Stimulated activated CD4-positive, alpha-beta T cell treated with anti-CD3 and anti-CD28 coated beads, Interleukin-1b, Interleukin-23, amount 100 ng/mL, for 1 hour (primary cell): ENCODE data around the gene YTHDF1.
A peak's percentile ranks its signal among the peaks of the same experiment; 100 is the strongest.
"Not testable (repeated sequence)": the region's sequence is repeated elsewhere in the genome, so short reads cannot be mapped to it uniquely, and the experiment has no call there.

Experiments
- DNase-seq, 2 donors: peaks; one replicate each; pipeline ENCODE4 v3.0.0-alpha.2; 2020; ENCODE audit warnings: low read depth in 2 of 2

Gene YTHDF1

GRCh38 chr20:63216041-63216848 lies at the start of gene YTHDF1:
Gene YTHDF1 (minus strand): TSS chr20:63216131. CDS start chr20:63215892, 239 bp downstream.
- peak; percentile 89 to 90 for DNase-seq

DNA sequence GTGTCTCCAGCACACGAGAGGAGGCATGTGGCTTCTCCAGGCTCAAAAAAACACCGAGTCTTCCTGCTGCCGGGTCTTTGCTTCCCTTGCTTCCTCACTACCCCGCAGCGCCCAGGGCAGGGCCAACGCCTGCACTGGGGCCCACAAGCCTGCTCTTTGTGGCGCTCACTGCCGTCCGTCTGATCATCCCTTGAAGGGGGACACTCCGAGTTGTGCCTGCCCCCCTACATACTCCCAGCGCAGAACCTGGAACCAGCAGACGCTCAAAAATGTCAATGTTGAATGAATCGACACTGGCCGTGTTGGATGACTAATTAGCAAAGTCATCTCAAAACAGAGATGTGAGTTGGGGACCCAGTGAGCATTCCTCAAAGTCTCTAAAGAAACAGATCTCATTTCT lies 48.6 kb upstream of the YTHDF1 start:
- DNase-seq: no peak

DNA sequence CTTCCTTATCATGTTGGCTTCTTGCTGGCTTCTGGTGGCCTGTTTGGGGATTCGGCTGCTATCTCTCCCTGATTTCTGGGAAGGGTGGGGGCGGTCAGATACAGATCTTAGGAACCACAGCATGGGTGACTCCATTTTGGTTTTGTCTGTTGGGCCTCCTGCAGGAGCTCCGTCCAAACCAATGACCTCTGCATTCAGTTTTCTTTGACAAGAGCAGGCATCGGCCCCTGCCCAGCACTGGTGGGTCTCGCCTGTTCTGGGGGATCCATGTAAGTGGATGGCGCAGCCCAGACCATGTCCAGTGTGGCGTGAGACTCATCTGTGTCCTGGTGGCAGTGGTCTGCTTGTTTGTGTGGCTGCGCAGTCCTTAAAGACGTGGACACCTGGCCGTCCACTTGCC lies 48.1 kb upstream of the YTHDF1 start:
- no peak for DNase-seq

- no peak for DNase-seq
These were observed 46.9 kb upstream of the YTHDF1 start for GRCh38 chr20:63262836-63263235.

GRCh38 chr20:63261795-63262528 lies 46.0 kb upstream of the YTHDF1 start:
- DNase-seq: no peak

- DNase-seq: no peak
These were observed 45.3 kb upstream of the YTHDF1 start for GRCh38 chr20:63261060-63261794.

- DNase-seq: no peak
These were observed 44.6 kb upstream of the YTHDF1 start for GRCh38 chr20:63260521-63260920.

DNA sequence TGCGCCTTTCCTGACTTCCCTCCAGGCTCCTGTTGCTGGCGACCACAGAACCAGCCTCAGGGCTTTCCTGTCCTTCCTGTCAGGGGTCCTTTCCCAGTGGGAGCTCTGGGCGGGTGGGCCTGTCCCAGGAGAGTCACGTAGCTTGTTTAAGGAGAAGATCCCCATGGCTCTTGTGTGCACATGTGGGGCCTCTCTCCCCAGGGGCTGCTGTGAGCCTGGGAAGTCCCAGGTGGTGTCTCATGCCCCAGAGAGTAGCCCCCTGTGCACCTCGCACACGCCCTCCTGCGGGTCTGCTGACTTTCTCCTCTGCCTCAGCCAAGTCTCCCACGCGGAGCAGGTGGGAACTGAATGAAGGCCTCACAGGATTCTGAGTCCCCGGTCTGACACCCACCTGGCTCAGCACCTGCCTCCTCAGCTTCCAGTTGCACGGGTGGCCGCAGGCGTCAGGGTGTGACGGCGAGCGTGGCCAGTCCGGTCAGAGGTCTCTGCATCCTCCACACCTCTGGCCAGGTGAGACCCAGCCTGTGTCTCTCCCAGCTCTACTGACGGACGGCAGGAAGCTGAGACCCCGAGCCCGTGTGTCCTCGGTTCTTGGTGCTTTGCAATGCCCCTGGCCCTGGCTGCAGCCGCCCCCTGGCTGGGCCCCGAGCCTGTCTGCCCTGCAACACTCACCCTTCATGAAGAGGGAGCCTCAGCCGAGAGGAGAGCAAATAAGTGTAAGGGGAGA lies 44.0 kb upstream of the YTHDF1 start:
- no peak for DNase-seq

DNA sequence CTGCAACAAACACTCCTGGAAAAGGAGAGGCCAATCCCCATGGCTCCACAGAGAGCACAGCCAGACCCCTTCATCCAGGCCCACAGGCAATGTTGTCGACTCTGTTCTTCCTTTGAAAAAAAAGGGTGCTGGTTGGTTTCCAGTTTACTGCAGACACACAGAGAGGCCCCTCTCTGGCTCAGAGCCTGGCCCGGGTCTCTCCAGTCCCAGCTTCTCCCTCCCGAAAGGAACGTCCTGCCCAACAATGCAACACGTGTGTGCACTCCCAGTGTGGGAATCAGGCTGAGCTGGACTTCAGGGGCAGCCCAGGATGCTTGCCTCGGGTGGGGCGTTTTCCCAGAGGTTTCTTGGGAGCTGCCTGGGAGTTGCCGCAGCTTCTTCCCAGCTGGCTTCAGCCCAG lies 42.9 kb upstream of the YTHDF1 start:
- no peak for DNase-seq

- DNase-seq: no peak
These were observed 41.7 kb upstream of the YTHDF1 start for GRCh38 chr20:63257629-63258028.

DNA sequence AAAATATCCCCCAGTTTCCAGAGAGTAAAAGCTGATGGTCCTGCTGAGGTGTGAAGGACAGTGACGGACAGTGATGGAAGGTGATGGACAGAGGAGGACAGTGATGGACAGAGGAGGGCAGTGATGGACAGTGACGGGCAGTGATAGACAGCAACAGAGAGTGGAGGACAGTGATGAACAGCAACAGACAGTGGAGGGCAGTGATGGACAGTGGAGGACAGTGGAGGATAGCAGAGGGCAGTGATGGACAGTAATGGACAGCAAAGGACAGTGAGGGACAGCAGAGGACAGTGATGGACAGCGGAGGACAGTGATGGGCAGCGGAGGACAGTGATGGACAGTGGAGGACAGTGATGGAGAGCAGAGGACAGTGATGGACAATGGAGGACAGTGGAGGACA lies 41.0 kb upstream of the YTHDF1 start:
- DNase-seq: no peak

GRCh38 chr20:63255931-63256704 lies 40.2 kb upstream of the YTHDF1 start:
- DNase-seq: no peak

GRCh38 chr20:63254606-63255384 lies 38.9 kb upstream of the YTHDF1 start:
- DNase-seq: no peak

DNA sequence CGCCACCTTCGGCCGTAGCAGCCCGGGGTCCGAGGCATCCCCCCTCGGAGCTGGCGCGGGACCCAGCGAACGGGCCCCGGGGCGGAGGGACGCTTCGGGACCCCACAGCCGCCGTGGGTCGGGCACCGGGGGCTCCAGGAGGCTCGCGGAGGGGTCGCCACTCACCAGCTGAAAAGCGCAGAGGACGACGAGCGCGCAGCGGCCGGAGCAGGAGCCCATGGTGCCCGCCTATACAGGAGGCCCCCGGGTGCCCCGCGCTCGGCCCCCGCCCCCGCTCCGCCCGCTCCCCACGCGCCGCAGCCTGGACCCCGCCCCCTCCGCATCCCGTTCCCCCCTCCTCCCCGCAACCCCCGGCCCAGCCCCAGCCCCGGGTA lies 38.3 kb upstream of the YTHDF1 start, which contains the start of gene NKAIN4:
Gene NKAIN4, minus strand, starts transcription at position 232 of the 374 bp plus-strand sequence. Its CDS starts 13 bp downstream, at position 219.
- DNase-seq: no peak

DNA sequence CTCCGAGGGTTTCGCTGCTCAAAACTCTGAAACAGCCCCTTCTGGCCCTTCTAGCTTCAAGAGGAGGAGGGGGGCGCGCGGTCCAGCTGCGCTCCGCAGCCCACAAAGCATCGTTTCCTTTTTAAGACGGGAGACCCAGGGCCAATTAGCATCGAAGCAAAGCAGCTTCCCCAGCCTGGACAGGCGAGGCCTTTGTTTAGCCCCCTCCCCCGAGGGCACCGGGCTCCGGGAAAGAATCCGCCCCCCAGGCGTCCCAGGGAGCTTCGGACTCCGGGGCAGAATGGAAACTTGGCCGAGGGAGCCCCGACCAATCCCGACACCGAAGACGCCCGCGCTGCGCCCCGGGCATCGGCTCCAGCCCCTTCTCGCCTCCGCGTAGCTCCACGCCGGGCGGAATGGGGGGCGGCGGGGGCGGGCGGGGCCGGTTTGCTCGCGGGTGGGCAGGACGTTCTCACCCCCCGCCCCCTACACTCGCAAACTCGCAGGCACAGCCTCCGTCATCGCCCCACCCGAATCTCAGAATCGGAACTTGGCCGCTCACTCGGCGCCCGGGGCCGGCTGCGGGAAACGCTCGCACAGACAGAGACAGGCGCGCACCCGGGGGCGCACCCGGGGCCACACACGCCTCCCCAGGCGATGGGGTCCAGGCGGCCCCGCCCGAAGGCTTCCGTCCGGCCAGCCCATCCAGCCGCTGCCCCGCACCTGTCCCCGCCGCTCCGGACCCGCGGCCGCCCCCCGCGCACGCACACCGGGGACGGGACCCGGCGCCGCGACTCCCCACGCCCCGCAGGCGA lies 37.7 kb upstream of the YTHDF1 start:
- no peak for DNase-seq

- DNase-seq: no peak
These were observed 37.1 kb upstream of the YTHDF1 start for GRCh38 chr20:63253065-63253437.

DNA sequence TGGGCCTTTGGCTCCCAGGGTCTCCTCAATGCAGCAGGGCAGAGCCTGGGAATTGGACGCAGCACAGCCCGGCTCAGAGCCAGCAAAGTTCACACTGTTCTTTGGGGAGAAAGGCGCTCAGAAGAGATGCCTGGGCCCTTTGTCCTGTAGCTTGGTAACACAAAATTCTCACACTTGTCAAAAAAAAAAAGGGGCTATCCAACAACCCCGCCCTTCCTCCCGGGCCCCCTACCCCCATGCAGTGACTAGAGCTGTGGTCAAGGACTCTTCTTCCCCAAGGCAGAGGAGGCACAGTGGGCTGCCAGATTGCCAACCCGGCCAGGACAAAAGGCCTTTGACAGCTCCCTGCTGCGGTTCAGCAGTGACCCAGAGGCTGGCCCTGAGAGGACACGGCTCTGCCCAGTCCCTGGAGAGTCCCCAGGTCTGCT lies 36.4 kb upstream of the YTHDF1 start:
- no peak for DNase-seq

DNA sequence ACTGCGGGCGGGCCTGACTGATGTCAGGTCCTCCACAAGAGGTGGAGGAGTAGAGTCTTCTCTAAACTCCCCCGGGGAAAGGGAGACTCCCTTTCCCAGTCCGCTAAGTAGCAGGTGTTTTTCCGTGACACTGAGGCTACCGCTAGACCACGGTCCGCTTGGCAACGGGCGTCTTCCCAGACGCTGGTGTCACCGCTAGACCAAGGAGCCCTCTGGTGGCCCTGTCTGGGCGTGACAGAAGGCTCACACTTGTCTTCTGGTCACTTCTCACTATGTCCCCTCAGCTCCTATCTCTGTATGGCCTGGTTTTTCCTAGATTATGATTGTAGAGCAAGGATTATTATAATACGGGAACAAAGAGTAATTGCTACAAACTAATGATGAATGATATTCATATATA lies 35.4 kb upstream of the YTHDF1 start:
- DNase-seq: not testable (repeated sequence)

GRCh38 chr20:63249891-63250290 lies 34.0 kb upstream of the YTHDF1 start:
- no peak for DNase-seq
